ENCODE measurements around the gene METTL6. TPM values are rescaled to one million over a fixed set of nuclear protein-coding genes. Genes with fewer than 3 reads are reported as not detected.

METTL6 gene
- total and polyA plus RNA-seq, 11 donors = 5.7 to 15.6 (median 10.5) TPM

- Histone ChIP-seq H3K36me3 (peaks cover 0 to 11% (median 7%) of the 10 kb centered on the region in 9 donors), H3K27ac (no peak overlapping the region)
Observed at GRCh38 chr3:15452961-15453360, 25.6 kb upstream of the METTL6 start.

GRCh38 chr3:15452156-15452555 is 24.8 kb upstream of the METTL6 start:
- WGBS, 4 donors = 83 to 90% (median 84%) methylated on average over 9 of the region's 9 CpGs
- ATAC-seq (no peak), DNase-seq (no peak)
- Histone ChIP-seq H3K4me3 (no peak overlapping the region), H3K4me1 (no peaks in the 10 kb centered on the region), H3K36me3 (peaks cover 0 to 11% (median 6%) of the 10 kb centered on the region in 9 donors), H3K9me3 (no peaks in the 10 kb centered on the region), H3K27ac (no peak overlapping the region), H3K27me3 (no peaks in the 10 kb centered on the region)
- intact Hi-C loops (cut with DNase I) = no loop called here
- TF ChIP-seq CTCF (IDR thresholded peaks at IDR 0.05) (no peak), POLR2A (IDR thresholded peaks at IDR 0.05) (no peak)

More at GRCh38 chr3:15452961-15453360, 25.6 kb upstream of the METTL6 start:
- ATAC-seq (no peak), DNase-seq (no peak)
- H3K4me1 ChIP-seq = no peaks in the 10 kb centered on the region
- no peaks in the 10 kb centered on the region for H3K27me3 ChIP-seq
- TF ChIP-seq POLR2A (IDR thresholded peaks at IDR 0.05) = no peak
- TF ChIP-seq CTCF (IDR thresholded peaks at IDR 0.05) = no peak
- no peaks in the 10 kb centered on the region for H3K9me3 ChIP-seq
- intact Hi-C loops (cut with DNase I) = no loop called here
- WGBS, 4 donors = 93 to 99% (median 96%) methylated on average over 5 of the region's 5 CpGs
- H3K4me3 ChIP-seq = no peak overlapping the region

DNA sequence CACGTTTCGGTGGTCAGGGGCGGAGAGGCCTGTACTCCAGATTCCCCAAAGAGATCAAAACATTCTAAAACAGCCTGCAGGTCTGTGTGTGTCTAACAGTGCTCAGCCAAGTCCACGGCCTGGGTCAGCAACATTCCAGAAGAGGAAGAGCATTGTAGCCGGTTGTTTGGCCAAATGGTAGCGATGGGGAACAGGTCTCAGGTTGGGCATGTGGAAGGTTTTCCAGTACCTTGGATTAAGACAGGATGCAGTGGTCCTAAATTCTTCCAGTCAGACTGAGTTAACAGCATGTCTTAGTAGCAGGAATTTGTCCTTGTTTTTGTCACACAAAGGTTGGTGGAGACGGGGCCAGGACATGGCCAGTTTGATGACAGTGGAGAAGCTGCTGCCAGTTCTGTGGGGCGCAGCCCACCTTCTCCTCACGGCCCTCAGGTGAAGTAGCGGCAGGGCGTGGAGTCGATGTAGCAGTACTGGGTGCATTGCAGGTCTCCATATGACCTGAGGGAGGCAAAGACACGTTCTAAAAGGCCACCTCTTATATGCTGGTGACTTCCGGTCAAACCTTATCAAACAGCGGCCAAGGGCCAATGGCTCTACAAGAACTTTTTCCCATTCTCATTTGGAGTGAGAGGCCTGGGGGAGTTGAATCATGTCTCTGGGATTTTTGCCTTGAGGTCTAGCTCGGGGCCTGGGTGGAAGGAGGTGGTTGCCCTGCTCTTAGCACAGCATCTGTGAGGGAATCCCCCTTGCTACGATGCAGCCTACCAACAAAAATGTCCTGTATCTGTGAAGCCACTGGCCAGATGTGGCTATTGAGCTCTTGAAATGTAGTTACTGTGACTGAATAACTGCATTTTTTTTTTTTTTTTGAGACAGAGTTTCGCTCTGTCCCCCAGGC is 24.1 kb upstream of the METTL6 start:
- no peak overlapping the region for H3K27ac ChIP-seq
- peaks cover 0 to 11% (median 6%) of the 10 kb centered on the region in 9 donors for H3K36me3 ChIP-seq
- intact Hi-C loops (cut with DNase I) = no loop called here
- H3K4me1 ChIP-seq = no peaks in the 10 kb centered on the region
- DNase-seq (no peak), ATAC-seq (no peak)
- TF ChIP-seq POLR2A (IDR thresholded peaks at IDR 0.05) = no peak
- 91 to 93% (median 92%) methylated on average over 17 to 18 of the region's 18 CpGs for WGBS, 4 donors
- no peaks in the 10 kb centered on the region for H3K27me3 ChIP-seq
- H3K4me3 ChIP-seq = no peak overlapping the region
- no peaks in the 10 kb centered on the region for H3K9me3 ChIP-seq

DNA sequence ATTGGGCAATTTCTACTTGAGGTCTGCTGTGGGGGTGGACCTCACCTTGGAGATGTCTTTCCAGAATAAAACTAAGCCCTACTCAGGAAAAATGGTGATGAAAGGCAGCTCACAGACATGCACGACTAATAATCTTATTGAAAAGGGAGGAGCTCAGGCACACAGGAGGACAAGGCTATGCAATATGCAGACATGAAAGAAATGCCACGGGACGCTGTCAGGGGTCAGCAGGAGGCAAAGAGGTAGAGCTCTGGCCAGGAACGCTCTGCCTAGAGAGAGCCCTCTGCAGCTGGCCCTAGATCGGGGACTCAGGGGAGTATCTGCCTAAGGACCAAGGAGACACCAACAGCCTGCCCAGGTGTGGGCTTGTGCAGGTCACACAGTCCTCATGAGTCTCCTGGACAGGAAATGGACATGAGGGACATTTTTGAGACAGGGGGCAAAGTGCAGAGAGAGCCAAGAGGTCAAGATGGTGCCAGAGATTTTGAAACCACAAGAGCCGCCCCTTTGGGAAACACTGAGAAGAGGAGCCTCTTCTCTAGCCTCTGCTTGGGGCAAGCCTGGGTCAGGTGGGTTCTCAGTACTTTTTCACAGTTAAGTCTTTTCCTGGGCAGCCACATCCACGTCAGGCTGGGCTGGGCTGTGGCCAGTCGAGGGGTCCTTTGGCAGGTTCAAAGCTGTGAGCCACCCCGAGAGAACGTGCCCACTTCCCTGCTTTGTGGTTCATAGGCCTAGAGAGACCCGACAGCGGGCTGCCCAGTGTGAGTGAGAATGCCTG is 23.3 kb upstream of the METTL6 start:
- WGBS, 4 donors = 88 to 95% (median 93%) methylated on average over 11 to 12 of the region's 12 CpGs
- Histone ChIP-seq H3K4me3 (no peak overlapping the region), H3K4me1 (no peaks in the 10 kb centered on the region), H3K27me3 (no peaks in the 10 kb centered on the region), H3K36me3 (peaks cover 0 to 11% (median 3%) of the 10 kb centered on the region in 9 donors), H3K27ac (no peak overlapping the region), H3K9me3 (no peaks in the 10 kb centered on the region)
- ATAC-seq = no peak
- intact Hi-C loops (cut with DNase I) = no loop called here
- no peak for DNase-seq
- TF ChIP-seq CTCF (IDR thresholded peaks at IDR 0.05) = no peak
- no peak for TF ChIP-seq POLR2A (IDR thresholded peaks at IDR 0.05)

Data from heart left ventricle (tissue), 16 donors.